ENCODE data around the gene TYSND1. TPM values are rescaled to one million over a fixed set of nuclear protein-coding genes. Genes with fewer than 3 reads are reported as not detected.

Gene TYSND1
- total and polyA plus RNA-seq, 2 of the 13 experiments (the other 11 are each of a cell fraction or from before 2014, with no cell fraction given): 3.3 to 8.9 TPM

GRCh38 chr10:70164163-70164562 is 17.7 kb upstream of the TYSND1 start:
- H3K27me3 ChIP-seq (ENCODE audit: control insufficient read depth in 1 of 2, insufficient read depth in 2 of 2, low read length in 2 of 2): no peaks in the 10 kb centered on the region
- WGBS (ENCODE audit: low lambda C conversion rate): 86% methylated on average over 3 of the region's 3 CpGs
- peaks cover 4 to 63% of the 10 kb centered on the region in 2 experiments; a peak in 4 of 5 replicates for H3K36me3 ChIP-seq (replicated peaks in 1 of 2; ENCODE audit: control insufficient read depth in 1 of 2, insufficient read depth in 2 of 2, low read length in 2 of 2)
- intact Hi-C loops (cut with micrococcal nuclease; ENCODE audit: unreplicated experiment): no loop called here
- H3K27ac ChIP-seq (ENCODE audit: extremely low read length, insufficient read depth, low read length): no peak overlapping the region
- H3K4me3 ChIP-seq (replicated peaks in 1 of 3; ENCODE audit: insufficient read depth in 1 of 3, low read depth in 2 of 3, low read length in 3 of 3): no peak overlapping the region
- peaks cover 85% of the 10 kb centered on the region for H3K4me1 ChIP-seq (ENCODE audit: insufficient read depth, low read length)
- H3K79me2 ChIP-seq (ENCODE audit: insufficient read depth, low read length): peaks cover 93% of the 10 kb centered on the region
- peaks cover 79% of the 10 kb centered on the region for H4K20me1 ChIP-seq (ENCODE audit: insufficient read depth, low read length)
- CTCF ChIA-PET (ENCODE audit: low intra/inter-chr PET ratio, low total read pairs): no interaction called here
- POLR2A ChIA-PET: no interaction called here
- no peak overlapping the region for H3K9ac ChIP-seq (ENCODE audit: insufficient read depth, low read depth, low read length)
- in situ Hi-C loops (cut with HindIII; ENCODE audit: extremely low pct_ligation_motif_present, low pct_unique_long_range_greater_than_20kb): no loop called here
- FAIRE-seq: no peak
- H2AFZ ChIP-seq (ENCODE audit: low read length): no peak overlapping the region
- no peak for DNase-seq (ENCODE audit: low spot score)
- no peak overlapping the region for H3K4me2 ChIP-seq (ENCODE audit: low read depth, low read length)
- TF ChIP-seq ZFP62 (CRISPR knock-in tag; IDR thresholded peaks at IDR 0.05): no peak
- peak; percentile 60; the same call in 1 of the 2 replicates for TF ChIP-seq ZNF629 (CRISPR knock-in tag; conservative IDR thresholded peaks at IDR 0.05)
- TF ChIP-seq ZNF652 (CRISPR knock-in tag; IDR thresholded peaks at IDR 0.05; ENCODE audit: borderline replicate concordance, low read depth): no peak
- TF ChIP-seq NKX3-1 (CRISPR knock-in tag; IDR thresholded peaks at IDR 0.05): no peak
- no peak for TF ChIP-seq SYNCRIP (IDR thresholded peaks at IDR 0.05; ENCODE audit: insufficient read depth, low read depth, low read length)
- no peaks in the 10 kb centered on the region for H3K9me3 ChIP-seq (ENCODE audit: low read length)
- BruUV-seq (replicated peaks): no TSS peak
- ATAC-seq: no peak

GRCh38 chr10:70163448-70163847 is 16.9 kb upstream of the TYSND1 start:
- peaks cover 5 to 66% of the 10 kb centered on the region in 2 experiments for H3K36me3 ChIP-seq (replicated peaks in 1 of 2; ENCODE audit: control insufficient read depth in 1 of 2, insufficient read depth in 2 of 2, low read length in 2 of 2)
- peaks cover 72% of the 10 kb centered on the region for H4K20me1 ChIP-seq (ENCODE audit: insufficient read depth, low read length)
- in situ Hi-C loops (cut with HindIII; ENCODE audit: extremely low pct_ligation_motif_present, low pct_unique_long_range_greater_than_20kb): no loop called here
- DNase-seq (ENCODE audit: low spot score) (no peak), FAIRE-seq (no peak), ATAC-seq (no peak)
- ChIA-PET CTCF (ENCODE audit: low intra/inter-chr PET ratio, low total read pairs) (no interaction called here), POLR2A (interaction anchor here (1.3 kb wide), 1 partner anchor 11 kb away, joined by 4 read pairs; no protein-coding TSS in a partner anchor)
- WGBS (ENCODE audit: low lambda C conversion rate): 95% methylated on average over 4 of the region's 4 CpGs
- no peak overlapping the region for H3K4me2 ChIP-seq (ENCODE audit: low read depth, low read length)
- no peak overlapping the region for H3K4me3 ChIP-seq (replicated peaks in 1 of 3; ENCODE audit: insufficient read depth in 1 of 3, low read depth in 2 of 3, low read length in 3 of 3)
- H3K27ac ChIP-seq (ENCODE audit: extremely low read length, insufficient read depth, low read length): no peak overlapping the region
- H3K9ac ChIP-seq (ENCODE audit: insufficient read depth, low read depth, low read length): no peak overlapping the region
- no peak overlapping the region for H2AFZ ChIP-seq (ENCODE audit: low read length)
- intact Hi-C loops (cut with micrococcal nuclease; ENCODE audit: unreplicated experiment): no loop called here
- no TSS peak for BruUV-seq (replicated peaks)
- H3K4me1 ChIP-seq (ENCODE audit: insufficient read depth, low read length): peaks cover 78% of the 10 kb centered on the region
- peaks cover 89% of the 10 kb centered on the region for H3K79me2 ChIP-seq (ENCODE audit: insufficient read depth, low read length)
- no peaks in the 10 kb centered on the region for H3K9me3 ChIP-seq (ENCODE audit: low read length)
- no peaks in the 10 kb centered on the region for H3K27me3 ChIP-seq (ENCODE audit: control insufficient read depth in 1 of 2, insufficient read depth in 2 of 2, low read length in 2 of 2)
- TF ChIP-seq ZBTB26 (CRISPR knock-in tag; IDR thresholded peaks at IDR 0.05; ENCODE audit: borderline replicate concordance) (no peak), MED1 (CRISPR knock-in tag; IDR thresholded peaks at IDR 0.05) (no peak), DNMT3B (CRISPR knock-in tag; conservative IDR thresholded peaks at IDR 0.05) (no peak), ZMAT5 (CRISPR knock-in tag; IDR thresholded peaks at IDR 0.05; ENCODE audit: borderline replicate concordance, low read depth) (no peak), KAT2B (IDR thresholded peaks at IDR 0.05; ENCODE audit: borderline replicate concordance, low read depth, low read length) (no peak), ZNF207 (IDR thresholded peaks at IDR 0.05; ENCODE audit: borderline replicate concordance) (no peak), NRL (CRISPR knock-in tag; IDR thresholded peaks at IDR 0.05; ENCODE audit: borderline replicate concordance) (no peak), ZNF891 (CRISPR knock-in tag; IDR thresholded peaks at IDR 0.05) (no peak), SAFB2 (CRISPR knock-in tag; IDR thresholded peaks at IDR 0.05; ENCODE audit: borderline replicate concordance, low read depth) (no peak), ZNF639 (CRISPR knock-in tag; conservative IDR thresholded peaks at IDR 0.05) (no peak), KLF9 (CRISPR knock-in tag; IDR thresholded peaks at IDR 0.05; ENCODE audit: low read depth) (no peak), NR0B2 (CRISPR knock-in tag; IDR thresholded peaks at IDR 0.05) (no peak), ZNF776 (CRISPR knock-in tag; IDR thresholded peaks at IDR 0.05) (no peak)

Measured in HepG2 (cell line).